ENCODE data around the gene C22orf39. TPM values are rescaled to one million over a fixed set of nuclear protein-coding genes. Genes with fewer than 3 reads are reported as not detected.

Gene C22orf39
- total RNA-seq, 2 experiments from 2014 or later, result 29.3 to 30.2 TPM

- no peaks in the 10 kb centered on the region for H3K9me3 Mint-ChIP-seq
- H3K4me3 Mint-ChIP-seq, result no peak overlapping the region
- H3K4me1 Mint-ChIP-seq (ENCODE audit: low read depth), result peaks cover 24% of the 10 kb centered on the region
- DNase-seq, result no peak
- H3K36me3 Mint-ChIP-seq (ENCODE audit: low read depth), result peaks cover 16% of the 10 kb centered on the region
- H3K27ac Mint-ChIP-seq, result no peak overlapping the region
- CTCF ChIA-PET, result no interaction called here
- H3K27me3 Mint-ChIP-seq (ENCODE audit: low read depth), result no peaks in the 10 kb centered on the region
- intact Hi-C loops (cut with micrococcal nuclease), result loop anchor here (10.0 kb wide), 1 partner anchor 222 kb away; no protein-coding TSS in a partner anchor
Measured at GRCh38 chr22:19412478-19412877, 35.0 kb downstream of the C22orf39 start.

DNA sequence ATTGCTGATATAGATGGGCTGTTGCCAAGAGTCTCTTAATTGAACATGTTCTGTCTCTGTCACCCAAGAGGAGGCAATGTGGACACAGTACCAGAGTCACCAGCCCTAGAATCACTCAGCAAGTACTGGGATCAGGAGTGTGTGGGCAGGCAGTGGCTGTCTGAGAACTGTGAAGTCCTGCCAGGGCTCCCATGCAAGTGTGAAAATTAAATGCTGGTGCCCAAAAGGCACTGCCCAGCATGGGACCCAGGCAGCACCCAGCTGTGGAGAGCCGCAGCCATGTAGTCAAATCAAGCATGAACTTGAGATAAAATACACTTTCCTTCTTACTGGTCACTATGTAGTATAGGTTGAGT is 35.8 kb downstream of the C22orf39 start:
- no peaks in the 10 kb centered on the region for H3K27me3 Mint-ChIP-seq (ENCODE audit: low read depth)
- H3K27ac Mint-ChIP-seq, result no peak overlapping the region
- peaks cover 18% of the 10 kb centered on the region for H3K36me3 Mint-ChIP-seq (ENCODE audit: low read depth)
- CTCF ChIA-PET, result no interaction called here
- no peak for DNase-seq
- H3K4me1 Mint-ChIP-seq (ENCODE audit: low read depth), result peaks cover 24% of the 10 kb centered on the region
- H3K9me3 Mint-ChIP-seq, result no peaks in the 10 kb centered on the region
- H3K4me3 Mint-ChIP-seq, result no peak overlapping the region
- intact Hi-C loops (cut with micrococcal nuclease), result loop anchor here (10.0 kb wide), 1 partner anchor 223 kb away; no protein-coding TSS in a partner anchor

GRCh38 chr22:19410941-19411689 is 36.4 kb downstream of the C22orf39 start:
- Mint-ChIP-seq H3K27ac (no peak overlapping the region), H3K9me3 (no peaks in the 10 kb centered on the region), H3K4me3 (no peak overlapping the region), H3K27me3 (ENCODE audit: low read depth) (no peaks in the 10 kb centered on the region), H3K36me3 (ENCODE audit: low read depth) (peaks cover 17% of the 10 kb centered on the region), H3K4me1 (ENCODE audit: low read depth) (peaks cover 24% of the 10 kb centered on the region)
- intact Hi-C loops (cut with micrococcal nuclease), result loop anchor here (10.0 kb wide), 1 partner anchor 224 kb away; no protein-coding TSS in a partner anchor
- CTCF ChIA-PET, result no interaction called here
- no peak for DNase-seq

- H3K4me1 Mint-ChIP-seq (ENCODE audit: low read depth), result peaks cover 10% of the 10 kb centered on the region
- no peaks in the 10 kb centered on the region for H3K9me3 Mint-ChIP-seq
- H3K27me3 Mint-ChIP-seq (ENCODE audit: low read depth), result no peaks in the 10 kb centered on the region
- no peak overlapping the region for H3K4me3 Mint-ChIP-seq
- intact Hi-C loops (cut with micrococcal nuclease), result no loop called here
- no peak for DNase-seq
- CTCF ChIA-PET, result no interaction called here
- H3K36me3 Mint-ChIP-seq (ENCODE audit: low read depth), result peaks cover 24% of the 10 kb centered on the region
- H3K27ac Mint-ChIP-seq, result no peak overlapping the region
Measured at GRCh38 chr22:19407649-19408606, 39.6 kb downstream of the C22orf39 start.

- Mint-ChIP-seq H3K4me3 (no peak overlapping the region), H3K27ac (no peak overlapping the region), H3K4me1 (ENCODE audit: low read depth) (peaks cover 4% of the 10 kb centered on the region), H3K36me3 (ENCODE audit: low read depth) (peaks cover 26% of the 10 kb centered on the region), H3K27me3 (ENCODE audit: low read depth) (no peaks in the 10 kb centered on the region), H3K9me3 (no peaks in the 10 kb centered on the region)
- no peak for DNase-seq
- intact Hi-C loops (cut with micrococcal nuclease), result no loop called here
- CTCF ChIA-PET, result no interaction called here
Measured at GRCh38 chr22:19406846-19407245, 40.7 kb downstream of the C22orf39 start.

GRCh38 chr22:19406281-19406811 is 41.2 kb downstream of the C22orf39 start:
- H3K27ac Mint-ChIP-seq, result no peak overlapping the region
- peaks cover 26% of the 10 kb centered on the region for H3K36me3 Mint-ChIP-seq (ENCODE audit: low read depth)
- H3K9me3 Mint-ChIP-seq, result no peaks in the 10 kb centered on the region
- peaks cover 1% of the 10 kb centered on the region for H3K4me1 Mint-ChIP-seq (ENCODE audit: low read depth)
- intact Hi-C loops (cut with micrococcal nuclease), result no loop called here
- no peaks in the 10 kb centered on the region for H3K27me3 Mint-ChIP-seq (ENCODE audit: low read depth)
- no peak overlapping the region for H3K4me3 Mint-ChIP-seq
- CTCF ChIA-PET, result no interaction called here
- DNase-seq, result no peak

GRCh38 chr22:19405652-19406051 is 41.9 kb downstream of the C22orf39 start:
- CTCF ChIA-PET, result no interaction called here

DNA sequence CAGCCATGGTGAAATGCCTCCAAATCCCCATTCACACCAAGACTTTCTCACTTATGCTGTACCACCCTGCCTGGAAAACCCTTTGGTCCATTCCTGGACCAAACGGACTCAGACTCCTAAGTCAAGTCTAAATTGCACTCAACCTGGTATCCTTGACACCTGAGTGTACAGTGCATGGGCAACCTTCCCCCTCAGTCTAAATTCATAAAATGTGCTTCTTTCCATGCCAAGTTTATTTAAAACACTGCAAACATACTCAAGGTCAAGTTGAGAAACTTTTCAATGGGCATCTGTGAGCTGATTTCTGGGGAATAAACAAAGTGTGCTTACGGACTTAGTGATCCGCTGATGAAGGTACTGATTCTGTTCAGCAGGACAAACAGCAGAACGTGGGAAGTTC is 42.4 kb downstream of the C22orf39 start:
- CTCF ChIA-PET, result interaction anchor here (0.9 kb wide), 1 partner anchor 260 kb away, joined by 3 read pairs; no protein-coding TSS in a partner anchor
- H3K27ac Mint-ChIP-seq, result no peak overlapping the region
- H3K36me3 Mint-ChIP-seq (ENCODE audit: low read depth), result peaks cover 25% of the 10 kb centered on the region
- H3K4me1 Mint-ChIP-seq (ENCODE audit: low read depth), result no peaks in the 10 kb centered on the region
- H3K27me3 Mint-ChIP-seq (ENCODE audit: low read depth), result no peaks in the 10 kb centered on the region
- no peak overlapping the region for H3K4me3 Mint-ChIP-seq
- no peaks in the 10 kb centered on the region for H3K9me3 Mint-ChIP-seq
- DNase-seq, result no peak
- intact Hi-C loops (cut with micrococcal nuclease), result no loop called here

More at GRCh38 chr22:19405652-19406051, 41.9 kb downstream of the C22orf39 start:
- H3K4me3 Mint-ChIP-seq, result no peak overlapping the region
- DNase-seq, result no peak
- H3K4me1 Mint-ChIP-seq (ENCODE audit: low read depth), result no peaks in the 10 kb centered on the region
- peaks cover 26% of the 10 kb centered on the region for H3K36me3 Mint-ChIP-seq (ENCODE audit: low read depth)
- intact Hi-C loops (cut with micrococcal nuclease), result no loop called here
- no peak overlapping the region for H3K27ac Mint-ChIP-seq
- H3K27me3 Mint-ChIP-seq (ENCODE audit: low read depth), result no peaks in the 10 kb centered on the region
- no peaks in the 10 kb centered on the region for H3K9me3 Mint-ChIP-seq

GRCh38 chr22:19404676-19405075 is 42.8 kb downstream of the C22orf39 start:
- no peak overlapping the region for H3K27ac Mint-ChIP-seq
- intact Hi-C loops (cut with micrococcal nuclease), result no loop called here
- peaks cover 23% of the 10 kb centered on the region for H3K36me3 Mint-ChIP-seq (ENCODE audit: low read depth)
- H3K4me1 Mint-ChIP-seq (ENCODE audit: low read depth), result no peaks in the 10 kb centered on the region
- CTCF ChIA-PET, result interaction anchor here (0.9 kb wide), 1 partner anchor 260 kb away, joined by 3 read pairs; no protein-coding TSS in a partner anchor
- H3K9me3 Mint-ChIP-seq, result no peaks in the 10 kb centered on the region
- H3K27me3 Mint-ChIP-seq (ENCODE audit: low read depth), result no peaks in the 10 kb centered on the region
- DNase-seq, result no peak
- no peak overlapping the region for H3K4me3 Mint-ChIP-seq

DNA sequence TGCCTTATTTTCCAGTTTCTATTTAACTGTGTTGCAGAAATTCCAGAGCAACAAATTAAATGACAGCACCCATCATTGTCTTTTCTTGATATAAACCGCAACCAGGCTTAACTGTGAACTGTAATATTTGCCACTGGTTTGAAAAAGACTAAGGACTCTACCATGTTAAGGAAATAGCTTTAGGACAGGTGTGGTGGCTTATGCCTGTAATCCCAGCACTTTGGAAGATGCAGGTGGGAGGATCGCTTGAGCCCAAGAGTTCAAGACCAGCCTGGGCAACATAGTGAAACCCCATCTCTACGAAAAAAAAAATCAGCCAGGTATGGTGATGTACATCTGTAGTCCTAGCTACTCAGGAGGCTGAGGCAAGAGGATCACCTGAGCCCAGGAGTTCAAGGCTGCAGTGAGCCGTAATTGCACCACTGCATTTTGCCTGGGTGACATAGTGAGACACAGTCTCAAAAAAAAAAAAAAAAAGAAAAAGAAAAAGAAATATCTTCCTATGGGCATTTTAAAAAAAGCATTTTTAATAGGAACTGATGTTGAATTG is 44.8 kb downstream of the C22orf39 start:
- H3K27me3 Mint-ChIP-seq (ENCODE audit: low read depth), result no peaks in the 10 kb centered on the region
- no peaks in the 10 kb centered on the region for H3K4me1 Mint-ChIP-seq (ENCODE audit: low read depth)
- no peak overlapping the region for H3K27ac Mint-ChIP-seq
- CTCF ChIA-PET, result no interaction called here
- H3K9me3 Mint-ChIP-seq, result no peaks in the 10 kb centered on the region
- no peak overlapping the region for H3K4me3 Mint-ChIP-seq
- DNase-seq, result no peak
- peaks cover 19% of the 10 kb centered on the region for H3K36me3 Mint-ChIP-seq (ENCODE audit: low read depth)
- intact Hi-C loops (cut with micrococcal nuclease), result no loop called here

DNA sequence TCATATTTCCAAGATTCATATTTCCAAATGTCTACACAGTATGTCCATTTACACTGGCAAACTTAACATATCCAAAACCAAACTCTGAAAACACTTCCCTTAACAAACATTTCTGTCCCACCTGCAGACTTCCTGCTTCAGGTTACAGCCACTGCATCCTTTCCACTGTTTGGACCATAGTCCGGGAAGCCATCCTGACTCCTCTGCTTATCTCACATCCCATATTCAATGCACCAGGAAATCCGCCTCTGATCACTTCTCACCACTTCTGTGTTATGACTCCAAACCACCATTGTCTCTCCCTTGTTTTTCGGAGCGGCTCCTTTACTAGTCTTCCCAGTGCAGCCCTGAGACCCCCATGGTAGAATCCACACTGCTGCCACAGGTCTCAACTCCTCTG is 46.0 kb downstream of the C22orf39 start:
- no peak for DNase-seq
- Mint-ChIP-seq H3K4me3 (no peak overlapping the region), H3K9me3 (no peaks in the 10 kb centered on the region), H3K27me3 (ENCODE audit: low read depth) (no peaks in the 10 kb centered on the region), H3K4me1 (ENCODE audit: low read depth) (no peaks in the 10 kb centered on the region), H3K36me3 (ENCODE audit: low read depth) (peaks cover 17% of the 10 kb centered on the region), H3K27ac (no peak overlapping the region)
- intact Hi-C loops (cut with micrococcal nuclease), result no loop called here
- CTCF ChIA-PET, result no interaction called here

GRCh38 chr22:19400881-19401280 is 46.6 kb downstream of the C22orf39 start:
- no peaks in the 10 kb centered on the region for H3K27me3 Mint-ChIP-seq (ENCODE audit: low read depth)
- no peak overlapping the region for H3K4me3 Mint-ChIP-seq
- no peak overlapping the region for H3K27ac Mint-ChIP-seq
- H3K4me1 Mint-ChIP-seq (ENCODE audit: low read depth), result no peaks in the 10 kb centered on the region
- H3K9me3 Mint-ChIP-seq, result no peaks in the 10 kb centered on the region
- no peak for DNase-seq
- CTCF ChIA-PET, result no interaction called here
- intact Hi-C loops (cut with micrococcal nuclease), result no loop called here
- H3K36me3 Mint-ChIP-seq (ENCODE audit: low read depth), result peaks cover 15% of the 10 kb centered on the region
